ENCODE results near the gene PROC.

GRCh38 chr2:127392133-127392827, 25.9 kb upstream of the PROC start:
- TF ChIP-seq CTCF (IDR thresholded peaks at IDR 0.05) (no peak), POLR2A (IDR thresholded peaks at IDR 0.05) (no peak), EP300 (IDR thresholded peaks at IDR 0.05) (no peak)

All from ovary (tissue), 3 donors.